Endothelial cell (in vitro differentiated cells): ENCODE measurements around the gene MANEAL. TPM values are rescaled to one million over a fixed set of nuclear protein-coding genes. Genes with fewer than 3 reads are reported as not detected.
"Not testable (repeated sequence)": the region's sequence is repeated elsewhere in the genome, so short reads cannot be mapped to it uniquely, and the experiment has no call there.

Experiments
- DNase-seq: peaks from one replicate; pipeline ENCODE4 v3.0.0; 2021; ENCODE audit warnings: low spot score
- H3K27ac Mint-ChIP-seq: one replicate; pipeline ENCODE4 v1.8.0; 2021; ENCODE audit warnings: mixed read lengths, inconsistent platforms; ENCODE audit not compliant: unreplicated experiment
- H3K27me3 Mint-ChIP-seq: one replicate; pipeline ENCODE4 v1.8.0; 2021; ENCODE audit warnings: mild to moderate bottlenecking, moderate library complexity, mixed read lengths, inconsistent platforms; ENCODE audit not compliant: unreplicated experiment
- H3K36me3 Mint-ChIP-seq: one replicate; pipeline ENCODE4 v1.8.0; 2021; ENCODE audit warnings: mild to moderate bottlenecking, low read depth, mixed read lengths, inconsistent platforms; ENCODE audit not compliant: unreplicated experiment
- H3K4me1 Mint-ChIP-seq: one replicate; pipeline ENCODE4 v1.8.0; 2021; ENCODE audit warnings: mild to moderate bottlenecking, mixed read lengths, inconsistent platforms; ENCODE audit not compliant: unreplicated experiment
- H3K4me3 Mint-ChIP-seq: one replicate; pipeline ENCODE4 v1.8.0; 2021; ENCODE audit warnings: mild to moderate bottlenecking, mixed read lengths, inconsistent platforms; ENCODE audit not compliant: unreplicated experiment
- H3K9me3 Mint-ChIP-seq: one replicate; pipeline ENCODE4 v1.8.0; 2021; ENCODE audit warnings: mixed read lengths, inconsistent platforms; ENCODE audit not compliant: unreplicated experiment
- CTCF ChIP-seq: fragments of 200-600 bp; sonication (generic); IDR thresholded peaks from one replicate; pipeline ENCODE4 v1.5.0; 2021; ENCODE audit warnings: antibody characterized with exemption; ENCODE audit not compliant: unreplicated experiment
- total RNA-seq: library from RNA; stranded (reverse); fragmentation: NEBNext Ultra II Directional; extraction: Animal tissue kit (Norgen Biotek cat#: 25700); gene quantifications from one replicate; pipeline ENCODE4 v1.2.1, GENCODE V29; 2021; ENCODE audit not compliant: unreplicated experiment

MANEAL gene
- total RNA-seq, 1 donor from 2014 or later = 0.36 TPM

DNA sequence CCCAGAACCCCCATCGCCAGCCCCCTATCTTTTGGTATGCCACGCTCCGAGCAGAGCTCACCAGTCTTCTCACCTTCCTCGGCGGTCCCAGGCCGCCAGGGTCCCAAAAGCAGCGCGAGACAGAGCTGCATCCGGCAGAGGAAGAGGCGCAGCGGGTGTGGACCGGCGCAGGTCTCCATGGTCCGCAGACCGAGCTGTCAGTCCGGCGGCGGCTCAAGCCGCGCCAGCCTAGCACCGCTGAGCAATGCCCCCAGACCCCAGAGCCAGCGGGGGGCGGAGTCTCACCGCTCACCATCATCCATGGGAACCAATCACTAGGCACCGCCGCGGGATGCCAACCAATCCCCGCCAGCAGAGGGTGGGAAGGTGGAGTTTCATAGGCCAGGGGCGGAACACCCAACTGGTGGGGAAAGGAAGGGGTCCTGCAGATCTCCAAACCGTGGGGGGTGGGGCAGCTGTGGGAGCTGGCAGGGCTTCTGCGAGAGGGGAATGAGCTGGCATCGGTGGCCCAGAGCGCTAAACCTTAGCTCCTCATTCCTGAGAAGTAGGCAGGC lies 28.7 kb upstream of the MANEAL start, which contains the start of gene EPHA10:
Gene EPHA10 (minus strand): TSS at position 233 of the 554 bp plus-strand sequence. CDS start 54 bp downstream, at position 179.
- Mint-ChIP-seq H3K36me3 (peaks cover 4% of the 10 kb centered on the region), H3K4me1 (peaks cover 19% of the 10 kb centered on the region), H3K4me3 (no peak within 1 kb of the TSS), H3K27me3 (peaks cover 33% of the 10 kb centered on the region), H3K9me3 (no peaks in the 10 kb centered on the region), H3K27ac (no peak within 1 kb of the TSS)
- no peak for TF ChIP-seq CTCF
- peak; percentile 16 for DNase-seq

- Mint-ChIP-seq H3K36me3 (peaks cover 4% of the 10 kb centered on the region), H3K27ac (no peak overlapping the region), H3K9me3 (no peaks in the 10 kb centered on the region), H3K4me3 (no peak overlapping the region), H3K4me1 (peaks cover 19% of the 10 kb centered on the region), H3K27me3 (peaks cover 31% of the 10 kb centered on the region)
- no peak for DNase-seq
- no peak for TF ChIP-seq CTCF
These were observed 27.6 kb upstream of the MANEAL start for GRCh38 chr1:37765916-37766664.

DNA sequence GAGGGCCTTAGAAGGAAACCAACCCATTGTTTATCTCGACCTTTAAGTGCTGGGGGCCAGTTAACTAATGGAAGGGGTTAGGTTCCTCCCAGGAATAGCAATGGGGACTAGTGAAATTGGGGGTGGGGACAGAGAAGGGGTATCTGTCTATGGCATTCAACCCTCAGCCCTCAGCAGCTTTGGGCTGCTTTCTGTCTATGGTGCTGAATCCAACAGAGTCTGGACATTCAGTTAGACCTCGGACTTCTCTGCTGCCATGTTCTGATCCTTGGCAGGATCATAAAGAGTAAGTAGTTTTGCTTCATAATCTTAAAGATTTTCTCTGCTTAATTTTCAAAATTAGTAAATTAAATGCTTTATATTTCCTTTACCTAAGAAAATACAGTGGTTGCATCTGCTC lies 26.2 kb upstream of the MANEAL start:
- no peak for DNase-seq
- no peak for TF ChIP-seq CTCF
- Mint-ChIP-seq H3K36me3 (peaks cover 4% of the 10 kb centered on the region), H3K27ac (no peak overlapping the region), H3K9me3 (no peaks in the 10 kb centered on the region), H3K4me1 (peaks cover 19% of the 10 kb centered on the region), H3K4me3 (no peak overlapping the region), H3K27me3 (peaks cover 28% of the 10 kb centered on the region)

DNA sequence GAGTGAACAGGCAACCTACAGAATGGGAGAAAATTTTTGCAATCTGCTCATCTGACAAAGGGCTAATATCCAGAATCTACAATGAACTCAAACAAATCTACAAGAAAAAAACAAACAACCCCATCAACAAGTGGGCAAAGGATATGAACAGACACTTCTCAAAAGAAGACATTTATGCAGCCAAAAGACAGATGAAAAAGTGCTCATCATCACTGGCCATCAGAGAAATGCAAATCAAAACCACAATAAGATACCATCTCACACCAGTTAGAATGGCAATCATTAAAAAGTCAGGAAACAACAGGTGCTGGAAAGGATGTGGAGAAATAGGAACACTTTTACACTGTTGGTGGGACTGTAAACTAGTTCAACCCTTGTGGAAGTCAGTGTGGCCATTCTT lies 22.2 kb upstream of the MANEAL start:
- H3K4me1 Mint-ChIP-seq, DNase-seq, H3K36me3 Mint-ChIP-seq, H3K4me3 Mint-ChIP-seq, H3K27ac Mint-ChIP-seq, H3K9me3 Mint-ChIP-seq, H3K27me3 Mint-ChIP-seq: not testable (repeated sequence)

GRCh38 chr1:37776946-37777516 lies 16.6 kb upstream of the MANEAL start:
- H3K9me3 Mint-ChIP-seq = no peaks in the 10 kb centered on the region
- H3K36me3 Mint-ChIP-seq = no peaks in the 10 kb centered on the region
- TF ChIP-seq CTCF = no peak
- H3K4me1 Mint-ChIP-seq = no peaks in the 10 kb centered on the region
- no peak for DNase-seq
- peaks cover 3% of the 10 kb centered on the region for H3K27me3 Mint-ChIP-seq
- H3K27ac Mint-ChIP-seq = no peak overlapping the region
- H3K4me3 Mint-ChIP-seq = no peak overlapping the region
